HG03139 (cell line): ENCODE measurements around the gene CTTN.

Source experiments
- ATAC-seq: cut with Tn5 transposase; IDR thresholded peaks from one replicate; pipeline ENCODE4 v1.9.1; 2021; ENCODE audit not compliant: unreplicated experiment

CTTN gene

DNA sequence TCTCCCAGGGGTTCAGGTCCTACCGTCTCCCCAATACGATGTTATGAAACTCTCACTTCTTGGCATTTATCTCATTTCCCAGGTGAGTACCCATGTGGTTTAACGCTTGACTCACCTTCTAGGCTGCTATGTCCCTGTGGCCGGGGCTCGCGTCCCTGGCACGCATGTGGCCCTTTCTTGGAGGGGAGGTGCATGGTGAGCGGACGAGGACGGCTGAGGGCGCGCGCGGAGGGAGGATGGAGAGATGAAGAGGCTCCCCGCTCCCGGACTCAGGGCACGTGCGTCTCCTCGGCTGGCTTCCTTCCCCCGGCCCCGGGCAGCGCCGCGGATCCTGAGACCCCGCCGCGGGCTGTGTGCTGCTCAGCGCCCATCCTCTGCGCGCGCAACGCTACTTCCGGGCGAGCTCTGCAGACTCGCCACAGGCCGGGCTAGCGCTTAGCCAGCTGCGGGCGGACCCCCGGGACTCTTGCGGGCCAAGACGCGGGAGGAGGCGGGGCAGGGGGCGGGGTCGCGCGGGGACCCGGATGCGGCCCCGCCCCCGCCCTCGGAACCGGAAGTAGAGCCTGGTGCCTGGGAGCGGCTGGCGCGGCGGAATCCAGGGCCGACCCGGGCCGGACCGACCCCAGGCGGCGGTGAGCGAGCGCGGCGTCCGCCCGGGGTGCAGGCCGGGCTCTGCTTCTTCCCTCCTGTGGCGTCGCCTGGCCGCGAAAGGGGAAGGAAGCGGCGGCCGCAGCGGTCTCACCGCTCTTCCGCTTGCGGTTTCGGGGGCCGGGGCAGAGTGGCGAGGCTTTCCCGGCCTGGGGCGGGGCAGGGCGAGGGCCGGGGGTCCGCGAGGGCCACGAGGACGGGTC is at the start of gene CTTN:
Gene CTTN (plus strand): TSS at position 547 of the 851 bp plus-strand sequence. CDS start 8,769 bp downstream, outside the sequence.
- no peak for ATAC-seq

- no peak for ATAC-seq
Measured at GRCh38 chr11:70348608-70349007, 49.7 kb upstream of the CTTN start.

DNA sequence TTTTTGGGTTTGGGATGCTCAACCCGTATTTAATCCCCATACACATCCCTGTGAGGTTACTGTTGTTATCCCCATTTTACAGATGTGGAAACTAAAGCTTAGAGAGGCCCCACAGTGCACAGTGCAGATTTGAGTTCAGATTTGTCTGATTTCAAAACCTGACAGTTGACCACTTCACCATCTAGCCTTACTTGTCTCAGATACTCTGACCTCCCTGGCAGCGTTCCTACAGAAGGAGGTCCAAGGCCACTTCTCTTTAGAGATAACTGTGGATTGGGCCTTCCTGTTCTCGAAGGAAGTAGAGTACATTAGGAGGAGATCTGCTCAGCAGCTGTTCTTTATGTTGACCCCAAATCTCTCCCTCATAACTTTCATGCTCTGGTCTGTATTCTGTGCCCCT is 46.7 kb upstream of the CTTN start:
- ATAC-seq, result no peak

GRCh38 chr11:70352100-70352499 is 46.2 kb upstream of the CTTN start:
- ATAC-seq, result no peak

DNA sequence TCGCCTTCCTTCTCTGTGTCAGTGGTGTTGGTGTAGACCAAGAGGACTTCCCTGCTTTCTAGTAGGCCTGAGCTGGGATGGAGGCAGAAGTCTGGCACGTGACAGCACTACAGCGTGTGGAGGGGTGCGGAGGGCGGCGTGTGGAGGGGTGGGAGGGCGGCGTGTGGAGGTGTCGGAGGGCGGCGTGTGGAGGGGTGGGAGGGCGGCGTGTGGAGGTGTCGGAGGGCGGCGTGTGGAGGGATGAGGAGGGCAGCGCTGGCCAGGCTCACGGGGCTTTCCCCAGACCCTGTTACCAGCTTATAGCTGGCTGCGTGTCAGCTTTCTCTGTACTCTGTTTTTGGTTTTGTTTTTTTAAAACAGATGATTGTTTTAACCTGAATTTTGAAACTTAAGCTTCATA is 45.7 kb upstream of the CTTN start:
- no peak for ATAC-seq

DNA sequence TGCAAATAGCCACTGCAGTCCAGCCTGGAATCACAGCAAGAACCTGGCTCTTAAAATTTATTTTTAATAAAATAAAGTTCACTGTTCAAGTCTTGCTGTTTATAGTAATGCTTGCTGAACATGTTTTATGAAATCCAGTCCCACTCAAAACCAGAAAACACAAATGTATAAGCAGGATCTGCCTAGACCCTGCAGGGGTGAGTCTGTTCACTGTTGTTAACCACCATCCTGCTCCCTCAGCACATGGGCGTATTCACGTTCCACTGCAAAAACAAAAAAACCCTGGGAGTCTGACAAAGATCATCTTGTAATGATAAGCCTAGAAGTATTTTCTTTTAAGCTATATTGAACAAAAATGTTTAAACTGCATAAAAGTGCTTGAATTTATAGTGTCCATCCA is 45.0 kb upstream of the CTTN start:
- no peak for ATAC-seq

GRCh38 chr11:70353900-70354568 is 44.3 kb upstream of the CTTN start:
- ATAC-seq, result no peak

DNA sequence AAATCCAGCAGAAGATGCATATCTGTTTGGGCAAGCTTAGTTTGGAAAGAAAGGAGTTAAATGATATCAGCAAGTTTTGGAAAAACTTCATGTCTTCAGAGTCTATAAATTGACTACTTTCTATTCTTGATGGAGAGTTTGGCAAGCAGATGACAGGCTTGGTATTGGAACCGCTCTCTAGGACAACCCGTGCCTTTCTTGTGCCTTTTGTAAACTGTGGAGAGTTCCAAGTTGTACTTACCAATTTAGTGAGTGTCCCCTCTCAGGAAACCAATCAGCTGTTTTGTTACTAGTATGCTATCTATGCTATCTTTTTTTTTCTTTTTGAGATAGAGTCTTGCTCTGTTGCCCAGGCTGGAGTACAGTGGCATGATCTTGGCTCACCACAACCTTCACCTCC is 43.7 kb upstream of the CTTN start:
- no peak for ATAC-seq

- no peak for ATAC-seq
Measured at GRCh38 chr11:70358753-70359152, 39.6 kb upstream of the CTTN start.

DNA sequence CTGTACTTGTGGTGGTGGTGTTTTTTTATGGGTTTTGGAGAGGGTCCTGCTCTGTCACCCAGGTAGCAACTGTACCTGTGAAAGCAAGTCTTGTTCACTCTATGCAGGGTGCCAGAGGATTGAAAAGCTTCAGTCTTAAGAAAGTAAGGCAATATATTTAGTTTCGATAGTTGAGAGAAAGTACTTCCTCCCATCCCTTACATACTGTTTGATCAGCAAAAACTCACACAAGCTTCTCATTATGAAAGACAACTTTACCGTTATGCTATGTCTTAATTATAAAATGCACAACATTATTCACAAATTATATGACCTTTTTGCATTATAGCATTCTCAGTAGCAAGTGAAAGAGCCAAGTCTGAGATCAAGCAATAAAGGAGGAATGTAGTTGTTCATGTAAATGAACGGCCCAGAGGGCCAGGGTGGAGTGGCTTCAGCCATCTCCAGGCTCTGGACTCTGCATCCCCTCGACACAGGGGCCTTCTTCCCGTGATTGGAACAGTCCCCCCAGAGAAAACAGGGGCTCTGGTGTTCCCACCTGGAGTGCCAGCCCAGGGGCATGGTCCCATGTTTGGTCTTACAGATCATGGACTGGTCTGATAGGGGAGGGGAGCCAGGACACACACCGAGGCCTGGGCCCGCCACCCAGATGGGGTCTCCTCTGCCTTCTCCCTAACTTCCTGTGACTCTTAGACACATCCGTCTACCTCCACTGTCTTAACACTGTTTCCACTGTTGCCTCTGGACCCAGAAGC is 38.7 kb upstream of the CTTN start:
- no peak for ATAC-seq

- ATAC-seq, result no peak
Measured at GRCh38 chr11:70360211-70360610, 38.1 kb upstream of the CTTN start.

GRCh38 chr11:70364178-70364577 is 34.2 kb upstream of the CTTN start:
- ATAC-seq, result no peak

GRCh38 chr11:70364745-70365543 is 33.4 kb upstream of the CTTN start:
- ATAC-seq, result no peak

DNA sequence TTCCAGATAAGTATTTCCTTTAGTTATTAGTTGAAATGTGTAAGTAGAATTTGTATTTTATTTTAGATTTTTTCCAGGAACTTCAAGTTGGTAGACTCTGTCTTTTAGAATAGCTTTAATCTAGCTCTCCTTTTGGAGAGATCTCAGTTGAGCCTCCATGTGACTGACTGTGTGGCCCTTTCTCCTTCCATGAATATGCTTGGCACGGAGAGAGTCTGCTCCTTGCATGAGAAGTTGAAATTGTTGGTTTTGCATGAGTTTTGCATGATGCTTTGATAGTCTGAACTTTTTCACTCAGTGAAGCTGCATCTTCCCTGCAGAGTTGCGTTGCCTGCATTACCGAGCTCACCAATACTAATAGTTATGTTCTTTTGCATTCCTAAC is 32.8 kb upstream of the CTTN start:
- no peak for ATAC-seq

DNA sequence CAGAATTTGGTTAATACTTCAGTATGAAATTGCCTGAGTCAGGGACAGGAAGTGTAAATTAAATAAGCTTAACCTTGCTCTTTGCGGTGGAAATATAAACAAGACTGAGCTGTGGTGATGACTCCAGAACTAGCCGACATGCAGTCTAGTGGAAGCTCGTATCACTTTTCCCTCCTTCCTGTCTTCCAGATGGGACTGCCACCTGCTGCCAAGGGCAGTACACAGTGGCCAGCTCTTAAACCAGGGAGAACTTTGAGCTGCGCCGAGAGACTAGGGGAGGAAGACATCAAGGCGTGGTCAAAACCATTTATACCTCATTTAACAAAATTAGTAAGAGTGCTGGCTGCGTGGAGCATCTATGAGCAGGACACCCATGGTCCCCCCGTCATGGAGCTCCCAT is 31.3 kb upstream of the CTTN start:
- no peak for ATAC-seq

DNA sequence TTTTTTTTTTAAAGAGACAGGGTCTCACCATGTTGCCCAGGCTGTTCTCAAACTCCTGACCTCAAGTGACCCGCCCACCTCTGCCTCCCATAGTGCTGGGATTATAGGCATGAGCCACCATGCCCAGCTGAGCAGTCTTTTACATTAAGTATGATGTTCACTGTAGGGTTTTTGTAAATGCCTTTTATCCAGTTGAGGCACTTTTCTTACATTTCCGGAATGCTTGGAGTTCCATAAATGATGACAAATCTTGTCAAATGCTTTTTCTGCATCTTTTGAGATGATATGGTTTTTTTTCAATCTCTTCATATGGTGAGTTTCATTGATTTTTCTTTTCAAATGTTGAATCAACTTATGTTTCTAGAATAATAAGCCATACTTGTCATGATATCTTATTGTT is 29.4 kb upstream of the CTTN start:
- ATAC-seq, result no peak

- no peak for ATAC-seq
Measured at GRCh38 chr11:70371241-70371640, 27.1 kb upstream of the CTTN start.

DNA sequence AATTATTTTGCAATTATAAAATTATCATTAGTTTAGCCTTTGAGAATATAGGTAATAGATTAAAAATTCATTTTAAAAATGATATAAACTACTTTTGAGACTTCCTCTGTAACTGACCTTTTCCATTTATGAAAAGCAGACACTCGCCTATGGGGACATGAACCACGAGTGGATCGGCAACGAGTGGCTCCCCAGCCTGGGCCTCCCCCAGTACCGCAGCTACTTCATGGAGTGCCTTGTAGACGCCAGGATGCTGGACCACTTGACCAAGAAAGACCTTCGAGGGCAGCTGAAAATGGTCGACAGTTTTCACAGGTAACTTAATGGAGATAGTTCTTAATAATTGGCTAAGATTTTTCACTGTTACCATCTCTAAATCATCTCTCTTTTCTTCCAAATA is 26.3 kb upstream of the CTTN start:
- no peak for ATAC-seq

GRCh38 chr11:70376621-70377020 is 21.7 kb upstream of the CTTN start:
- ATAC-seq, result no peak

- no peak for ATAC-seq
Measured at GRCh38 chr11:70377645-70378044, 20.7 kb upstream of the CTTN start.

DNA sequence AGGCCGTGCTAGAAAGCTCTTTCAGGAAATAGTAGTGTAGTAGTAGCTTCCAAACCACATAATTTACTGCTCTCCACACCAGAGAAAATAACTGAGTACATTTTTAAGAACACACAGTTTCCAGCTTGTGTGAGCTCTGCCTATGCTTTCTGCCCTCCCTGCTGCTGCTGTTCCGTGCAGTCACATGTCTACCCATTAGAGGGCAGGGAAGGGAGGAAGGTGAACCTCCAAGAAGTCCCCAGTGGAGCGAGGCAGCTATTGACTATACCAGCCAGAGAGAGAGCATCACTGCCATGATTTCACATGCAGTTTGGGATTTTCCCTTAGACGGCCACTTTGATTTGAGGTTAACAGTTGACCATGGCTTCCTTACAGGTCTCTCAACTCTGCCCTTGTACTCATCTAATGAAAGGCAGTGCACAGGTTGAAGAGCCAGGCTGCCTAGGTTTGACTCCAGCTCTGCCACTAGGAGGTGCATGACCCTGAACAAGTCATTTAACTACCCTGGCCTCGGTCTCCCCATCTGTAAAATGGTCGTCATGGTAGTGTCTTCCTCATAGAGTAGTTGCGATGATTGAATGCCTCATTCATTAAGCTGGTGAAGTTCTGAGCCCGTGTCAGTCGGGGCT is 19.7 kb upstream of the CTTN start:
- no peak for ATAC-seq
